Esophagus muscularis mucosa (tissue), 4 donors: ENCODE measurements around the gene TOM1L2. TPM values are rescaled to one million over a fixed set of nuclear protein-coding genes. Genes with fewer than 3 reads are reported as not detected.

ENCODE experiments used
- DNase-seq: peaks from one replicate; pipeline ENCODE4 v3.0.0-alpha.2; 2017; ENCODE audit errors: extremely low spot score
- H3K27ac ChIP-seq, 4 donors: fragments of 200-600 bp; sonication (generic); replicated peaks in 1 of 4; 1 replicate in 3 of 4; 2 replicates in 1 of 4; pipeline ENCODE4 v1.5.1; 2016 to 2019; ENCODE audit warnings: mild to moderate bottlenecking in 1 of 4
- H3K27me3 ChIP-seq, 4 donors: fragments of 200-600 bp; sonication (generic); one replicate each; pipeline versions ENCODE4 v1.5.1 to v1.6.0; 2016 to 2019
- H3K36me3 ChIP-seq, 4 donors: fragments of 200-600 bp; sonication (generic); one replicate each; pipeline ENCODE4 v1.5.1; 2016 to 2019
- H3K4me1 ChIP-seq, 4 donors: fragments of 200-600 bp; sonication (generic); one replicate each; pipeline ENCODE4 v1.5.1; 2016 to 2019
- H3K4me3 ChIP-seq, 4 donors: fragments of 200-600 bp; sonication (generic); 1 replicate in 2 of 4; 2 replicates in 2 of 4; pipeline ENCODE4 v1.5.1; 2016 to 2019; ENCODE audit warnings: mild to moderate bottlenecking in 4 of 4, moderate library complexity in 1 of 4
- H3K9me3 ChIP-seq, 4 donors: fragments of 200-600 bp; sonication (generic); 1 replicate in 3 of 4; 2 replicates in 1 of 4; pipeline ENCODE4 v1.5.1; 2016 to 2019
- EP300 ChIP-seq: sonication (generic); formaldehyde crosslinking; IDR thresholded peaks from one replicate; pipeline ENCODE4 v1.6.1; 2017; ENCODE audit warnings: antibody characterized with exemption
- POLR2A ChIP-seq: fragments of 450-650 bp; IDR thresholded peaks from one replicate; pipeline ENCODE4 v1.6.1; 2017; ENCODE audit warnings: antibody characterized with exemption, moderate library complexity, mild to moderate bottlenecking, low read depth
- POLR2AphosphoS5 ChIP-seq, 2 donors: sonication (generic); formaldehyde crosslinking; IDR thresholded peaks; one replicate each; pipeline ENCODE4 v1.6.1; 2017; ENCODE audit warnings: antibody characterized with exemption in 2 of 2
- WGBS: methylation state at CpG from one replicate; pipeline ENCODE4 v1.1.5; 2018; 5-methylcytosine and 5-hydroxymethylcytosine counted together
- intact Hi-C: fragments of 100-400 bp; cut with DNase I; formaldehyde crosslinking; loops from one replicate; pipeline ENCODE4 v1.15.1; 2023
- total RNA-seq, 4 donors: library from RNA; depleted of rRNA; stranded (reverse); fragments of >200 nt; gene quantifications; one replicate each; pipeline versions ENCODE4 v1.1.0 to v1.2.1, GENCODE V29; 2016
- TF ChIP-seq, protein P1 (sequence below), 3 experiments: fragments of 200-600 bp in 2 of 3; fragments of 450-650 bp in 1 of 3; sonication (generic) in 2 of 3; IDR thresholded peaks; one replicate each; pipeline ENCODE4 v1.5.1; 2017 to 2019; ENCODE audit warnings: antibody characterized with exemption in 3 of 3, mild to moderate bottlenecking in 2 of 3, moderate library complexity in 1 of 3

The TOM1L2 gene
- total RNA-seq, 4 donors from 2014 or later: 64.4 to 96.9 (median 75.0) TPM

- Histone ChIP-seq H3K9me3 (no peaks in the 10 kb centered on the region), H3K36me3 (peaks cover 0 to 4% (median 0%) of the 10 kb centered on the region in 4 donors), H3K4me1 (peaks cover 67 to 70% (median 69%) of the 10 kb centered on the region in 4 donors), H3K4me3 (no peak overlapping the region), H3K27me3 (no peaks in the 10 kb centered on the region), H3K27ac (no peak overlapping the region)
- intact Hi-C loops: loop anchor here (5.0 to 10.0 kb wide), 4 partner anchors 51 to 112 kb away; partner anchors contain the start of genes ATPAF2, DRC3, GID4 and TOM1L2
- DNase-seq: no peak
- 94% methylated on average over 5 of the region's 5 CpGs for WGBS
- TF ChIP-seq EP300 (no peak), POLR2AphosphoS5 (IDR thresholded peaks at IDR 0.05) (no peak)
Measured at GRCh38 chr17:17924131-17924856, 47.9 kb downstream of the TOM1L2 start.

DNA sequence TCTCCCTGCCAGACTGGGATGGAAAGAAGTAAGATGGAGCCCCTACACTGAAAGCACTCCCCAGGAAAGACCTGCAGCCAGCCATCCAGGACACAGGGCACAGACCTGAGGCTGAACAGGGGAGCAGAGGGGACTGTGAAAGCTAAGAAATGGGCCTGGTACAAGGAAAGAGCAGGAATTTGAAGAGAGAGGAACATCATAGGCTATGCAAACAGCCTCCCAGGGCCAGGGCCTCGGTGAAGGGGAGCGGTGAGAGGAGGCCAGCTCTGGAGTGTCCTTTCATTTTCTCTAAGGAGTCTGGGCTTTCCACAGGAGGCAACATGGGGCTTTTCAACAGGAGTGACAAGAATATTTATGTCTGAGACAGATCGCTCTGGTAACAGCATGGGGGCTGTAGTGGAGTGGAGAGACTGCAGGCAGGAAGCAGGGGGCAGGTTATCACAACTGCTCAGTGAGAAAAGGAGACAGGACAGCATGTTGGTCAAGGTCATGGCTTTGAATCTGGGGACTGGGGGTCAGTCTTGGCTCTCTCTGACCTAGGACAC, 50.1 kb downstream of the TOM1L2 start:
- no peak overlapping the region for H3K4me3 ChIP-seq
- no peak for DNase-seq
- no peaks in the 10 kb centered on the region for H3K36me3 ChIP-seq
- peak overlapping the region; percentile 63 to 79 (median 72) for H3K27ac ChIP-seq
- no peaks in the 10 kb centered on the region for H3K9me3 ChIP-seq
- intact Hi-C loops: loop anchor here (5.0 to 10.0 kb wide), 4 partner anchors 53 to 113 kb away; partner anchors contain the start of genes ATPAF2, DRC3, GID4 and TOM1L2
- H3K27me3 ChIP-seq: no peaks in the 10 kb centered on the region
- 75% methylated on average over 3 of the region's 3 CpGs for WGBS
- peaks cover 58 to 62% (median 58%) of the 10 kb centered on the region in 4 donors for H3K4me1 ChIP-seq
- no peak for TF ChIP-seq EP300
- no peak for TF ChIP-seq POLR2AphosphoS5 (IDR thresholded peaks at IDR 0.05)
- TF ChIP-seq, protein P1, sequence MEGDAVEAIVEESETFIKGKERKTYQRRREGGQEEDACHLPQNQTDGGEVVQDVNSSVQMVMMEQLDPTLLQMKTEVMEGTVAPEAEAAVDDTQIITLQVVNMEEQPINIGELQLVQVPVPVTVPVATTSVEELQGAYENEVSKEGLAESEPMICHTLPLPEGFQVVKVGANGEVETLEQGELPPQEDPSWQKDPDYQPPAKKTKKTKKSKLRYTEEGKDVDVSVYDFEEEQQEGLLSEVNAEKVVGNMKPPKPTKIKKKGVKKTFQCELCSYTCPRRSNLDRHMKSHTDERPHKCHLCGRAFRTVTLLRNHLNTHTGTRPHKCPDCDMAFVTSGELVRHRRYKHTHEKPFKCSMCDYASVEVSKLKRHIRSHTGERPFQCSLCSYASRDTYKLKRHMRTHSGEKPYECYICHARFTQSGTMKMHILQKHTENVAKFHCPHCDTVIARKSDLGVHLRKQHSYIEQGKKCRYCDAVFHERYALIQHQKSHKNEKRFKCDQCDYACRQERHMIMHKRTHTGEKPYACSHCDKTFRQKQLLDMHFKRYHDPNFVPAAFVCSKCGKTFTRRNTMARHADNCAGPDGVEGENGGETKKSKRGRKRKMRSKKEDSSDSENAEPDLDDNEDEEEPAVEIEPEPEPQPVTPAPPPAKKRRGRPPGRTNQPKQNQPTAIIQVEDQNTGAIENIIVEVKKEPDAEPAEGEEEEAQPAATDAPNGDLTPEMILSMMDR (IDR thresholded peaks at IDR 0.05): no peak
- TF ChIP-seq POLR2A: no peak

- Histone ChIP-seq H3K27ac (peak overlapping the region; percentile 63 to 79 (median 72)), H3K4me3 (no peak overlapping the region), H3K4me1 (peaks cover 51 to 54% (median 51%) of the 10 kb centered on the region in 4 donors), H3K27me3 (no peaks in the 10 kb centered on the region), H3K9me3 (no peaks in the 10 kb centered on the region), H3K36me3 (no peaks in the 10 kb centered on the region)
- TF ChIP-seq POLR2AphosphoS5 (IDR thresholded peaks at IDR 0.05): peak in 1 of 2 donors; percentile 51
- no peak for TF ChIP-seq EP300
- TF ChIP-seq POLR2A: no peak
- DNase-seq: no peak
- 41% methylated on average over 10 of the region's 10 CpGs for WGBS
- intact Hi-C loops: loop anchor here (5.0 to 10.0 kb wide), 4 partner anchors 53 to 113 kb away; partner anchors contain the start of genes ATPAF2, DRC3, GID4 and TOM1L2
Measured at GRCh38 chr17:17921192-17922069, 50.8 kb downstream of the TOM1L2 start.

DNA sequence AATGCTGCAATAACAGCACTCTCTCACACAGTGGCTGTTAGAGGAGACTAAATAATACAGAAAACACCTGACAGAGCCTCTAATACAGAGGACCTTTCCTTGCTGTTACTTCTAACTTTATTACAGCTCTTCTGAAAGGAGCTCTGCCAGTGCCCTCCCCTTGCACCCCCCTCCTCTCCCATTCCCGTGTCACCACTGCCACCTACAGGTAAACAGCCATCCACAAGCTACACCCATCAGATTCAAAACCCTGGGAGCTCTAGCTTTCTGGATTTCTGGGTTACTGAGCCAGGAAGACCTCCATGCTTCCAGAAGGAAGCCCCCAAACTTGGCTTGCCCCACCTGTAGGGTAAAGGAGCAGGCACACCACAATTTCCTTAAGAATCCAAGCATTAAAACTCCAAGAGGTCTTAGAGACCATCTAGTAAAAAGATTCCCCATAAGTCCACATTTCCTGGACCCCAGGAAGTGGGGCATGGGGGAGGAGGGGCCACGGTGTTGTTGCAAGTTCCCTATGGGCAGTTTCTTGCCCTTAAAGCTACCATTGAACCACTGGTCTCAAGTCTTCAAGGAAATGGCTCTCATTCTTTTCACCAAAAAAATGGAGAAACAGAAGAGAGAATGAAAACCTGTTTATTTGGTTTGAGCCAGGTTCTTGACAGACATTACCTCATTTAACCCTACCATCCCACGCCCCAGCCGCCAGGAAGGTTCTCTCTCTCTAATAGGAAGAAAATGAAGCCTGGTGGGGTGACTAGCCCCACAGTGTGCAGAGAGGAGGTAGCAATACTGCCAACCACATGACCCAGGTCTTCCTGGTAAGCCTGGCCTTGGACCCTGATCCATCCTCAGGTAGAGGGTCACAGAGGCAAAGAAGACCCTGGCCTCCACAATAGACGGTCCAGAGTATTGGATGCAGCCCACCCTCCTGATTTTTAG, 52.8 kb downstream of the TOM1L2 start:
- Histone ChIP-seq H3K4me3 (no peak overlapping the region), H3K4me1 (peaks cover 50 to 53% (median 51%) of the 10 kb centered on the region in 4 donors), H3K9me3 (no peaks in the 10 kb centered on the region), H3K36me3 (no peaks in the 10 kb centered on the region), H3K27me3 (no peaks in the 10 kb centered on the region), H3K27ac (peak overlapping the region in 3 of 4 donors; percentile 22 to 51 (median 51))
- no peak for TF ChIP-seq EP300
- TF ChIP-seq POLR2AphosphoS5 (IDR thresholded peaks at IDR 0.05): peak; percentile 8 to 11
- TF ChIP-seq POLR2A: no peak
- TF ChIP-seq, protein P1 (IDR thresholded peaks at IDR 0.05): peak; percentile 70 to 84 (median 79)
- peak; percentile 94 for DNase-seq
- 35% methylated on average over 5 of the region's 5 CpGs for WGBS
- intact Hi-C loops: loop anchor here (5.0 to 10.0 kb wide), 5 partner anchors 52 to 237 kb away; partner anchors contain the start of genes ATPAF2, DRC3, GID4 and RAI1

DNA sequence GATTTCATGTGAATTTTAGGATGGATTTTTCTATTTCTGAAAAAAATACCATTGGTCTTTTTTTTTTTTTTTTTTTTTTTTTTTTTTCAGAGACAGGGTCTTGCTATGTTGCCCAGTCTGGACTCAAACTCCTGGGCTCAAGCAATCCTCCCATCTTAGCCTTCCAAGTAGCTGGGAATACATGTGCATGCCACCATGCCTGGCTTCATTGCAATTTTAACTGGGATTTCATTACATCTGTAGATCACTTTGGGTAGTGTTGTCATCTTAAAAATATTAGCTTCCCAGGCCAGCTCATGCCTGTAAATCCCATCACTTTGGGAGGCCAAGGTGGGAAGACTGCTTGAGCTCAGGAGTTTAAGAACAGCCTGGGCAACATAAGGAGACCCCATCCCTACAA, 54.8 kb downstream of the TOM1L2 start:
- Histone ChIP-seq H3K36me3 (no peaks in the 10 kb centered on the region), H3K9me3 (peaks cover 0 to 3% (median 0%) of the 10 kb centered on the region in 4 donors), H3K4me1 (peaks cover 48 to 51% (median 50%) of the 10 kb centered on the region in 4 donors), H3K27me3 (no peaks in the 10 kb centered on the region), H3K4me3 (no peak overlapping the region), H3K27ac (no peak overlapping the region)
- TF ChIP-seq EP300 (no peak), POLR2A (no peak), POLR2AphosphoS5 (IDR thresholded peaks at IDR 0.05) (no peak)
- TF ChIP-seq, protein P1 (IDR thresholded peaks at IDR 0.05): no peak
- intact Hi-C loops: loop anchor here (5.0 kb wide), 1 partner anchor 235 kb away; the partner anchor contains the start of gene RAI1
- no peak for DNase-seq
